Uterus (tissue), 2 donors: ENCODE data around the gene ARX.

Source experiments
- POLR2A ChIP-seq, 2 donors: fragments of 450-650 bp; IDR thresholded peaks; one replicate each; pipeline ENCODE4 v1.6.1; 2016; ENCODE audit warnings: antibody characterized with exemption in 2 of 2, mild to moderate bottlenecking in 1 of 2, moderate library complexity in 1 of 2
- TF ChIP-seq, protein P1 (sequence below), 4 experiments: fragments of 200-600 bp in 2 of 4; fragments of 450-650 bp in 2 of 4; sonication (generic) in 2 of 4; IDR thresholded peaks; one replicate each; pipeline ENCODE4 v1.5.1; 2016 to 2019; ENCODE audit warnings: antibody characterized with exemption in 4 of 4, mild to moderate bottlenecking in 2 of 4, moderate library complexity in 1 of 4

DNA sequence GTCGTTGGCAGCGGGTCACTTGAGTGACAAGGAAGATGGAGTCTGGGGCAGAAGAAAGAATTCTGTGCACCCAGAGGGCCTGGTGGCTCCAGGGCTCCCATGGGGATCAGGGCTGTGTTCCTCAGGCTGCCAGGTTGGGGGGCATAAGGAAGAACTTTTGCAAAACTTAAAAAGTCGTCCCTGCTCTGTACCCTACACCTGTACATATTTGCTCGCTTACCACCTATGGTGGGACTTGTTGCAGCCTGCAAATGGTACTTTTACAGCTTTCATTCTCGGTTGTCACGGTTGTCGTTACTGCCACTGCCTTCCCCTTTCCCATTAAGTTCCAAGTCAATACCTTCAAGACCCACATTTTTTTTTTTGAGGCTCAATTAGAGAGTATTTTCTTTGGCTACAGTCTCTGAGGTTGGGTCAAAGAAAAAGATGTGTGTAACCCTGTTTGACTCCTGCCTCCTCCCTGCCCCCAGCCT is 9.1 kb downstream of the ARX start:
- TF ChIP-seq, protein P1, sequence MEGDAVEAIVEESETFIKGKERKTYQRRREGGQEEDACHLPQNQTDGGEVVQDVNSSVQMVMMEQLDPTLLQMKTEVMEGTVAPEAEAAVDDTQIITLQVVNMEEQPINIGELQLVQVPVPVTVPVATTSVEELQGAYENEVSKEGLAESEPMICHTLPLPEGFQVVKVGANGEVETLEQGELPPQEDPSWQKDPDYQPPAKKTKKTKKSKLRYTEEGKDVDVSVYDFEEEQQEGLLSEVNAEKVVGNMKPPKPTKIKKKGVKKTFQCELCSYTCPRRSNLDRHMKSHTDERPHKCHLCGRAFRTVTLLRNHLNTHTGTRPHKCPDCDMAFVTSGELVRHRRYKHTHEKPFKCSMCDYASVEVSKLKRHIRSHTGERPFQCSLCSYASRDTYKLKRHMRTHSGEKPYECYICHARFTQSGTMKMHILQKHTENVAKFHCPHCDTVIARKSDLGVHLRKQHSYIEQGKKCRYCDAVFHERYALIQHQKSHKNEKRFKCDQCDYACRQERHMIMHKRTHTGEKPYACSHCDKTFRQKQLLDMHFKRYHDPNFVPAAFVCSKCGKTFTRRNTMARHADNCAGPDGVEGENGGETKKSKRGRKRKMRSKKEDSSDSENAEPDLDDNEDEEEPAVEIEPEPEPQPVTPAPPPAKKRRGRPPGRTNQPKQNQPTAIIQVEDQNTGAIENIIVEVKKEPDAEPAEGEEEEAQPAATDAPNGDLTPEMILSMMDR (IDR thresholded peaks at IDR 0.05) = no peak
- TF ChIP-seq POLR2A (IDR thresholded peaks at IDR 0.05) = no peak
